Measurements from ENCODE around the gene ZNF205. TPM values are rescaled to one million over a fixed set of nuclear protein-coding genes. Genes with fewer than 3 reads are reported as not detected.

ZNF205 gene
- total and polyA plus RNA-seq, 10 of the 15 experiments (the other 5 are each of a cell fraction or from before 2014, with no cell fraction given): 0.26 to 1.5 (median 0.78) TPM; not detected in 2

DNA sequence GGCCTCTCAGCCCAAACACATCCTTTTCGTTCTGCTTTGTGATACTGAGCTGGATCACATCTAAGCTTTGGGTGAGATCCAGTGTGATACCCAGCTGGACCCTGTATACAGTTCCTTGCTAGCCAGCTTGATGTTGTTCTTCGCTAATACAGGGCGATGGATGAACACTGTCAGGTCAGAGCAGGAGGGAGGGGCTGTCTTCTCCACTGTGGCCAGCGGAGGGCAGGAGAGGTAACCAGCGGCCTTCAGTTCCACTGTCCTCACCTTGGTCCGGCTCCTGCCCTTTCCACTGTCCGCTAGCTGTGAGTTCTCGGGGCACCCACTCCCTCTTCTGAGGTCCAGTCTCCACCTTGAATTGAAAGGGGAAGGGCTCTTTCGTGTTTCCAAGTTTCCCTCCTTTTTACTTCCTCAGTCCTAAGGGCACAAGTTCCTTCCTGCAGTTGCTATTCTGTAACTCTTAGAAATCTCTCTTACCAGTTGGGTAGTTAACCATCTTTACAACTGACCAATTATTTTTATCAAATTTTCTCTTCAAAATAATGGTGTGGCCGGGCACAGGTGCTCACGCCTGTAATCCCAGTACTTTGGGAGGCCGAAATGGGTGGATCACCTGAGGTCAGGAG is 19.5 kb downstream of the ZNF205 start:
- FAIRE-seq: peak; percentile 18
- ChIA-PET CTCF (interaction anchor here (0.7 to 9.4 kb wide), 16 partner anchors 9 to 369 kb away, joined by 3 to 396 read pairs (median 5); partner anchors contain the start of genes CLUAP1, TNFRSF12A and ZSCAN10), SMC1A (ENCODE audit: uncharacterized antibody, unreplicated experiment) (interaction anchor here (0.7 to 2.3 kb wide), 10 partner anchors 27 to 102 kb away, joined by 3 to 10 read pairs (median 4); no protein-coding TSS in a partner anchor), RAD21 (ENCODE audit: unreplicated experiment) (interaction anchor here (0.9 to 1.9 kb wide), 4 partner anchors 18 to 73 kb away, joined by 3 to 6 read pairs (median 4); no protein-coding TSS in a partner anchor), POLR2A (interaction anchor here (1.0 to 1.6 kb wide), 3 partner anchors 19 to 74 kb away, joined by 4 to 7 read pairs (median 4); partner anchors contain the start of gene ZSCAN10)
- no peak overlapping the region for H3K4me2 ChIP-seq (ENCODE audit: control insufficient read depth, insufficient read depth)
- no peak overlapping the region for H3K4me3 ChIP-seq
- no peaks in the 10 kb centered on the region for H3K27me3 ChIP-seq (replicated peaks in 1 of 2; ENCODE audit: control insufficient read depth in 2 of 2, insufficient read depth in 2 of 2, low read length in 1 of 2)
- H3K79me2 ChIP-seq (ENCODE audit: control insufficient read depth, insufficient read depth, low read length): peaks cover 20% of the 10 kb centered on the region
- BruUV-seq (replicated peaks): no TSS peak
- WGBS (ENCODE audit: insufficient coverage, insufficient replicate concordance, low lambda C conversion rate, missing lambda C conversion rate): 75% methylated on average over 12 of the region's 12 CpGs
- peak; percentile 27 for ATAC-seq
- no peaks in the 10 kb centered on the region for H4K20me1 ChIP-seq (ENCODE audit: control insufficient read depth, insufficient read depth)
- intact Hi-C loops (cut with micrococcal nuclease; ENCODE audit: unreplicated experiment): no loop called here
- in situ Hi-C loops (cut with MboI): no loop called here
- H3K27ac ChIP-seq (ENCODE audit: control insufficient read depth, insufficient read depth): no peak overlapping the region
- peaks cover 7% of the 10 kb centered on the region; the same call in 1 of the 2 replicates for H3K4me1 ChIP-seq (ENCODE audit: control insufficient read depth, insufficient read depth, low read length)
- DNase-seq (ENCODE audit: low read depth, low spot score): no peak
- H3K9ac ChIP-seq (ENCODE audit: control insufficient read depth, insufficient read depth, low read length): no peak overlapping the region
- peaks cover 0 to 7% of the 10 kb centered on the region in 2 experiments; a peak in 1 of 4 replicates for H3K36me3 ChIP-seq (ENCODE audit: control insufficient read depth in 2 of 2, insufficient read depth in 2 of 2, low read length in 1 of 2)
- H3K9me3 ChIP-seq (replicated peaks; ENCODE audit: control insufficient read depth, insufficient read depth, low read length): no peaks in the 10 kb centered on the region
- no peak overlapping the region for H2AFZ ChIP-seq (ENCODE audit: control insufficient read depth, low read depth, low read length)
- TF ChIP-seq MEF2B (IDR thresholded peaks at IDR 0.05; ENCODE audit: partially characterized antibody, poor library complexity, severe bottlenecking): no peak
- no peak for TF ChIP-seq WRNIP1 (IDR thresholded peaks at IDR 0.05; ENCODE audit: borderline replicate concordance, low read depth, low read length)
- 0 out of 2 replicates have a peak, but pooled peaks have one; percentile 20 for TF ChIP-seq BACH1 (IDR thresholded peaks at IDR 0.05; ENCODE audit: borderline replicate concordance)
- no peak for TF ChIP-seq PAX8 (IDR thresholded peaks at IDR 0.05)
- TF ChIP-seq CHD2 (IDR thresholded peaks at IDR 0.05; ENCODE audit: borderline replicate concordance, low read depth, low read length): no peak
- TF ChIP-seq EED (IDR thresholded peaks at IDR 0.05; ENCODE audit: low read depth): no peak
- TF ChIP-seq SREBF1 (IDR thresholded peaks at IDR 0.05; ENCODE audit: low read length): no peak
- TF ChIP-seq, protein P1, sequence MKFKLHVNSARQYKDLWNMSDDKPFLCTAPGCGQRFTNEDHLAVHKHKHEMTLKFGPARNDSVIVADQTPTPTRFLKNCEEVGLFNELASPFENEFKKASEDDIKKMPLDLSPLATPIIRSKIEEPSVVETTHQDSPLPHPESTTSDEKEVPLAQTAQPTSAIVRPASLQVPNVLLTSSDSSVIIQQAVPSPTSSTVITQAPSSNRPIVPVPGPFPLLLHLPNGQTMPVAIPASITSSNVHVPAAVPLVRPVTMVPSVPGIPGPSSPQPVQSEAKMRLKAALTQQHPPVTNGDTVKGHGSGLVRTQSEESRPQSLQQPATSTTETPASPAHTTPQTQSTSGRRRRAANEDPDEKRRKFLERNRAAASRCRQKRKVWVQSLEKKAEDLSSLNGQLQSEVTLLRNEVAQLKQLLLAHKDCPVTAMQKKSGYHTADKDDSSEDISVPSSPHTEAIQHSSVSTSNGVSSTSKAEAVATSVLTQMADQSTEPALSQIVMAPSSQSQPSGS (IDR thresholded peaks at IDR 0.05; ENCODE audit: low read length): no peak
- 0 out of 2 replicates have a peak, but pooled peaks have one; percentile 52 for TF ChIP-seq GATAD2B (conservative IDR thresholded peaks at IDR 0.05; ENCODE audit: low read depth)
- TF ChIP-seq, protein P2, sequence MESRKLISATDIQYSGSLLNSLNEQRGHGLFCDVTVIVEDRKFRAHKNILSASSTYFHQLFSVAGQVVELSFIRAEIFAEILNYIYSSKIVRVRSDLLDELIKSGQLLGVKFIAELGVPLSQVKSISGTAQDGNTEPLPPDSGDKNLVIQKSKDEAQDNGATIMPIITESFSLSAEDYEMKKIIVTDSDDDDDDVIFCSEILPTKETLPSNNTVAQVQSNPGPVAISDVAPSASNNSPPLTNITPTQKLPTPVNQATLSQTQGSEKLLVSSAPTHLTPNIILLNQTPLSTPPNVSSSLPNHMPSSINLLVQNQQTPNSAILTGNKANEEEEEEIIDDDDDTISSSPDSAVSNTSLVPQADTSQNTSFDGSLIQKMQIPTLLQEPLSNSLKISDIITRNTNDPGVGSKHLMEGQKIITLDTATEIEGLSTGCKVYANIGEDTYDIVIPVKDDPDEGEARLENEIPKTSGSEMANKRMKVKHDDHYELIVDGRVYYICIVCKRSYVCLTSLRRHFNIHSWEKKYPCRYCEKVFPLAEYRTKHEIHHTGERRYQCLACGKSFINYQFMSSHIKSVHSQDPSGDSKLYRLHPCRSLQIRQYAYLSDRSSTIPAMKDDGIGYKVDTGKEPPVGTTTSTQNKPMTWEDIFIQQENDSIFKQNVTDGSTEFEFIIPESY (IDR thresholded peaks at IDR 0.05): 0 out of 2 replicates have a peak, but pooled peaks have one; percentile 15
- TF ChIP-seq, protein P3, sequence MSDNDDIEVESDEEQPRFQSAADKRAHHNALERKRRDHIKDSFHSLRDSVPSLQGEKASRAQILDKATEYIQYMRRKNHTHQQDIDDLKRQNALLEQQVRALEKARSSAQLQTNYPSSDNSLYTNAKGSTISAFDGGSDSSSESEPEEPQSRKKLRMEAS (IDR thresholded peaks at IDR 0.05; ENCODE audit: low read depth, low read length): no peak
- peak; percentile 30; the same call in 1 of the 2 replicates for TF ChIP-seq RAD21 (IDR thresholded peaks at IDR 0.05; ENCODE audit: insufficient read depth, low read depth, low read length)
- no peak for TF ChIP-seq TAF1 (IDR thresholded peaks at IDR 0.05; ENCODE audit: borderline replicate concordance, low read depth, low read length)
- TF ChIP-seq, protein P4, sequence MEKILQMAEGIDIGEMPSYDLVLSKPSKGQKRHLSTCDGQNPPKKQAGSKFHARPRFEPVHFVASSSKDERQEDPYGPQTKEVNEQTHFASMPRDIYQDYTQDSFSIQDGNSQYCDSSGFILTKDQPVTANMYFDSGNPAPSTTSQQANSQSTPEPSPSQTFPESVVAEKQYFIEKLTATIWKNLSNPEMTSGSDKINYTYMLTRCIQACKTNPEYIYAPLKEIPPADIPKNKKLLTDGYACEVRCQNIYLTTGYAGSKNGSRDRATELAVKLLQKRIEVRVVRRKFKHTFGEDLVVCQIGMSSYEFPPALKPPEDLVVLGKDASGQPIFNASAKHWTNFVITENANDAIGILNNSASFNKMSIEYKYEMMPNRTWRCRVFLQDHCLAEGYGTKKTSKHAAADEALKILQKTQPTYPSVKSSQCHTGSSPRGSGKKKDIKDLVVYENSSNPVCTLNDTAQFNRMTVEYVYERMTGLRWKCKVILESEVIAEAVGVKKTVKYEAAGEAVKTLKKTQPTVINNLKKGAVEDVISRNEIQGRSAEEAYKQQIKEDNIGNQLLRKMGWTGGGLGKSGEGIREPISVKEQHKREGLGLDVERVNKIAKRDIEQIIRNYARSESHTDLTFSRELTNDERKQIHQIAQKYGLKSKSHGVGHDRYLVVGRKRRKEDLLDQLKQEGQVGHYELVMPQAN (conservative IDR thresholded peaks at IDR 0.05): no peak
- no peak for TF ChIP-seq HCFC1 (IDR thresholded peaks at IDR 0.05; ENCODE audit: low read length)
- no peak for TF ChIP-seq STAT3 (IDR thresholded peaks at IDR 0.05; ENCODE audit: low read depth, low read length)
- no peak for TF ChIP-seq CBX5 (IDR thresholded peaks at IDR 0.05; ENCODE audit: low read depth)
- TF ChIP-seq NFIC (IDR thresholded peaks at IDR 0.05; ENCODE audit: low read depth, low read length): no peak
- TF ChIP-seq SIX5 (IDR thresholded peaks at IDR 0.05; ENCODE audit: low read depth, low read length, severe bottlenecking): no peak

Measured in GM12878 (cell line).